ENCODE measurements around the gene TXNDC11. TPM values are rescaled to one million over a fixed set of nuclear protein-coding genes. Genes with fewer than 3 reads are reported as not detected.

Gene TXNDC11
- total RNA-seq, 1 experiment from 2014 or later, result 11.1 TPM

DNA sequence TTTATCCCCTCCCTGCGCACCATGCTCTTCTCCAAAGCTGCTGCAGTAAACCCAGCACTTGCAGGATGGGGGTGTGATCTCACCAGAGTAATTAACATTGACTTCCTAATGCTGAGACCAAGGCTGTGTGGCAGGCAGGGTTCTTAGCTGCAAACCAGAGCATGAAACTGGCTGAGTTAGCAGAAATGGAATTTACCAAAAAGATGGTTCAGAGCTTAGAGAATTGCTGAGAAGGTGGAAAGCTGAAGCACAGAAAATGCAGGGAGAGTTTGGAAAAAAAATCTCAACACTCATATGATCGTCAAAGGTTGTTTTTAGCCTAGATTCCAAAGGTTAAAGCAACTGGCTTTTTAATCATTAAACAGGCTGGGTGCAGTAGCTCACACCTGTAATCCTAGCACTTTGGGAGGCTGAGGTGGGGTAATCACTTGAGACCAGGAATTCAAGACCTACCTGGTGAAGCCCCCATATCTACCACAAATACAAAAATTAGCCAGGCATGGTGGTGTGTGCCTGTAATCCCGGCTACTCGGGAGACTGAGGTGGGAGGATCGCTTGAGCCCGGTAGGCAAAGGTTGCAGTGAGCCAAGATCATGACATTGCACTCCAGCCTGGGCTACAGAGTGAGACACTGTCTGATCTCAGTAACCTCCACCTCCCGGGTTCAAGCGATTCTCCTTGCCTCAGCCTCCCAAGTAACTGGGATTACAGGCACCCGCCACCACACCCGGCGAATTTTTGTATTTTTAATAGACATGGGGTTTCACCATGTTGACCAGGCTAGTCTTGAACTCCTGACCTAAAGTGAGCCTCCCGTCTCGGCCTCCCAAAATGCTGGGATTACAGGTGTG, 6.0 kb upstream of the TXNDC11 start:
- TF ChIP-seq MLX (CRISPR knock-in tag; IDR thresholded peaks at IDR 0.05) (no peak), GABPB1 (CRISPR knock-in tag; IDR thresholded peaks at IDR 0.05) (peak; percentile 38; the same call in 1 of the 2 replicates)
- peak; percentile 59 for ATAC-seq
- peaks cover 8% of the 10 kb centered on the region; the same call in 1 of the 2 replicates for H3K4me1 Mint-ChIP-seq
- no peaks in the 10 kb centered on the region for H3K27me3 Mint-ChIP-seq (ENCODE audit: low read depth)
- POLR2A ChIA-PET, result no interaction called here
- no peak for DNase-seq (ENCODE audit: low spot score)
- peak overlapping the region; percentile 97 for H3K27ac Mint-ChIP-seq
- no peaks in the 10 kb centered on the region for H3K9me3 Mint-ChIP-seq
- no peak overlapping the region for H3K4me3 Mint-ChIP-seq
- CTCF ChIA-PET, result interaction anchor here (0.7 kb wide), 1 partner anchor 49 kb away, joined by 4 read pairs; no protein-coding TSS in a partner anchor
- H3K36me3 Mint-ChIP-seq, result peaks cover 35% of the 10 kb centered on the region

GRCh38 chr16:11747949-11748403, 5.3 kb upstream of the TXNDC11 start:
- DNase-seq (ENCODE audit: low spot score), result no peak
- Mint-ChIP-seq H3K4me1 (peaks cover 10% of the 10 kb centered on the region; the same call in 1 of the 2 replicates), H3K9me3 (no peaks in the 10 kb centered on the region), H3K27ac (peak overlapping the region; percentile 97; the same call in 1 of the 2 replicates), H3K36me3 (peaks cover 30% of the 10 kb centered on the region), H3K4me3 (no peak overlapping the region), H3K27me3 (ENCODE audit: low read depth) (no peaks in the 10 kb centered on the region)
- ATAC-seq, result no peak
- POLR2A ChIA-PET, result no interaction called here
- TF ChIP-seq ZSCAN18 (CRISPR knock-in tag; IDR thresholded peaks at IDR 0.05) (no peak), NFYB (CRISPR knock-in tag; conservative IDR thresholded peaks at IDR 0.05; ENCODE audit: low read depth) (no peak), SMAD4 (CRISPR knock-in tag; IDR thresholded peaks at IDR 0.05) (no peak), SP1 (CRISPR knock-in tag; conservative IDR thresholded peaks at IDR 0.05) (no peak), ZNF138 (CRISPR knock-in tag; conservative IDR thresholded peaks at IDR 0.05) (no peak), ZNF423 (CRISPR knock-in tag; IDR thresholded peaks at IDR 0.05) (no peak), ELF4 (CRISPR knock-in tag; IDR thresholded peaks at IDR 0.05; ENCODE audit: low read depth) (no peak), ZBTB21 (CRISPR knock-in tag; IDR thresholded peaks at IDR 0.05; ENCODE audit: borderline replicate concordance) (no peak), ESRRA (CRISPR knock-in tag; IDR thresholded peaks at IDR 0.05; ENCODE audit: borderline replicate concordance) (no peak), CREM (CRISPR knock-in tag; IDR thresholded peaks at IDR 0.05) (no peak), TCF7 (CRISPR knock-in tag; IDR thresholded peaks at IDR 0.05; ENCODE audit: low read depth) (no peak)
- CTCF ChIA-PET, result no interaction called here

DNA sequence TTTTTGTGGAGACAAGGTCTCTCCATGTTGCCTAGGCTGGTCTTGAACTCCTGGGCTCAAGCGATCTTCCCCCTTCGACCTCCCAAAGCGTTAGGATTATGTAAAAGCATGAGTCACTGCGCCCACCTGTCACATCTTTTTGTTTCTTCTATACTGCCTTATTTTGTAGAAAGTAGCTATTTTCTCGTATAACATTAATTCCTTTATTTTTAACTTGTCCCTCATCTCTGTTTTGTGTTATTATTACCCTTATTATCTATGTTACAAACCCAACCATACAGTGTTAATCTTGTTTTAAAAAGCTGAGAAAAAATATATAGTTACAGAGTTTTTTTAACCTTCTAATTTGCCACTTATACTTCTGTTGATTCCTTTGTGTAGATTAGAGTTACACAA, 1.4 kb upstream of the TXNDC11 start:
- POLR2A ChIA-PET, result interaction anchor here (1.0 kb wide), 1 partner anchor 53 kb away, joined by 3 read pairs; the partner anchor contains the start of gene ZC3H7A
- Mint-ChIP-seq H3K27me3 (ENCODE audit: low read depth) (no peaks in the 10 kb centered on the region), H3K27ac (no peak overlapping the region), H3K36me3 (0 out of 2 replicates have a peak, but pooled peaks cover 1% of the 10 kb centered on the region), H3K9me3 (no peaks in the 10 kb centered on the region), H3K4me1 (peaks cover 24% of the 10 kb centered on the region), H3K4me3 (peak overlapping the region; percentile 76)
- CTCF ChIA-PET, result interaction anchor here (3.2 kb wide), 1 partner anchor 53 kb away, joined by 21 read pairs; the partner anchor contains the start of gene ZC3H7A
- no peak for ATAC-seq
- no peak for DNase-seq (ENCODE audit: low spot score)
- TF ChIP-seq JAZF1 (CRISPR knock-in tag; IDR thresholded peaks at IDR 0.05), result no peak
- no peak for TF ChIP-seq SP1 (CRISPR knock-in tag; conservative IDR thresholded peaks at IDR 0.05)
- TF ChIP-seq SOX15 (CRISPR knock-in tag; IDR thresholded peaks at IDR 0.05), result no peak
- TF ChIP-seq, protein P1, sequence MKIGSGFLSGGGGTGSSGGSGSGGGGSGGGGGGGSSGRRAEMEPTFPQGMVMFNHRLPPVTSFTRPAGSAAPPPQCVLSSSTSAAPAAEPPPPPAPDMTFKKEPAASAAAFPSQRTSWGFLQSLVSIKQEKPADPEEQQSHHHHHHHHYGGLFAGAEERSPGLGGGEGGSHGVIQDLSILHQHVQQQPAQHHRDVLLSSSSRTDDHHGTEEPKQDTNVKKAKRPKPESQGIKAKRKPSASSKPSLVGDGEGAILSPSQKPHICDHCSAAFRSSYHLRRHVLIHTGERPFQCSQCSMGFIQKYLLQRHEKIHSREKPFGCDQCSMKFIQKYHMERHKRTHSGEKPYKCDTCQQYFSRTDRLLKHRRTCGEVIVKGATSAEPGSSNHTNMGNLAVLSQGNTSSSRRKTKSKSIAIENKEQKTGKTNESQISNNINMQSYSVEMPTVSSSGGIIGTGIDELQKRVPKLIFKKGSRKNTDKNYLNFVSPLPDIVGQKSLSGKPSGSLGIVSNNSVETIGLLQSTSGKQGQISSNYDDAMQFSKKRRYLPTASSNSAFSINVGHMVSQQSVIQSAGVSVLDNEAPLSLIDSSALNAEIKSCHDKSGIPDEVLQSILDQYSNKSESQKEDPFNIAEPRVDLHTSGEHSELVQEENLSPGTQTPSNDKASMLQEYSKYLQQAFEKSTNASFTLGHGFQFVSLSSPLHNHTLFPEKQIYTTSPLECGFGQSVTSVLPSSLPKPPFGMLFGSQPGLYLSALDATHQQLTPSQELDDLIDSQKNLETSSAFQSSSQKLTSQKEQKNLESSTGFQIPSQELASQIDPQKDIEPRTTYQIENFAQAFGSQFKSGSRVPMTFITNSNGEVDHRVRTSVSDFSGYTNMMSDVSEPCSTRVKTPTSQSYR (CRISPR knock-in tag; IDR thresholded peaks at IDR 0.05), result no peak
- no peak for TF ChIP-seq NFYB (CRISPR knock-in tag; conservative IDR thresholded peaks at IDR 0.05; ENCODE audit: low read depth)
- TF ChIP-seq, protein P2, sequence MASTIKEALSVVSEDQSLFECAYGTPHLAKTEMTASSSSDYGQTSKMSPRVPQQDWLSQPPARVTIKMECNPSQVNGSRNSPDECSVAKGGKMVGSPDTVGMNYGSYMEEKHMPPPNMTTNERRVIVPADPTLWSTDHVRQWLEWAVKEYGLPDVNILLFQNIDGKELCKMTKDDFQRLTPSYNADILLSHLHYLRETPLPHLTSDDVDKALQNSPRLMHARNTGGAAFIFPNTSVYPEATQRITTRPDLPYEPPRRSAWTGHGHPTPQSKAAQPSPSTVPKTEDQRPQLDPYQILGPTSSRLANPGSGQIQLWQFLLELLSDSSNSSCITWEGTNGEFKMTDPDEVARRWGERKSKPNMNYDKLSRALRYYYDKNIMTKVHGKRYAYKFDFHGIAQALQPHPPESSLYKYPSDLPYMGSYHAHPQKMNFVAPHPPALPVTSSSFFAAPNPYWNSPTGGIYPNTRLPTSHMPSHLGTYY (CRISPR knock-in tag; IDR thresholded peaks at IDR 0.05), result no peak
- no peak for TF ChIP-seq OVOL2 (CRISPR knock-in tag; IDR thresholded peaks at IDR 0.05; ENCODE audit: borderline replicate concordance)
- TF ChIP-seq ZNF425 (CRISPR knock-in tag; conservative IDR thresholded peaks at IDR 0.05), result no peak
- TF ChIP-seq, protein P3, sequence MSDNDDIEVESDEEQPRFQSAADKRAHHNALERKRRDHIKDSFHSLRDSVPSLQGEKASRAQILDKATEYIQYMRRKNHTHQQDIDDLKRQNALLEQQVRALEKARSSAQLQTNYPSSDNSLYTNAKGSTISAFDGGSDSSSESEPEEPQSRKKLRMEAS (CRISPR knock-in tag; IDR thresholded peaks at IDR 0.05), result no peak
- TF ChIP-seq E2F4 (CRISPR knock-in tag; IDR thresholded peaks at IDR 0.05; ENCODE audit: borderline replicate concordance, low read depth), result no peak
